ENCODE results near the gene GRPEL1. TPM values are rescaled to one million over a fixed set of nuclear protein-coding genes. Genes with fewer than 3 reads are reported as not detected.

The GRPEL1 gene
- polyA plus RNA-seq, 1 experiment = 39.4 TPM

DNA sequence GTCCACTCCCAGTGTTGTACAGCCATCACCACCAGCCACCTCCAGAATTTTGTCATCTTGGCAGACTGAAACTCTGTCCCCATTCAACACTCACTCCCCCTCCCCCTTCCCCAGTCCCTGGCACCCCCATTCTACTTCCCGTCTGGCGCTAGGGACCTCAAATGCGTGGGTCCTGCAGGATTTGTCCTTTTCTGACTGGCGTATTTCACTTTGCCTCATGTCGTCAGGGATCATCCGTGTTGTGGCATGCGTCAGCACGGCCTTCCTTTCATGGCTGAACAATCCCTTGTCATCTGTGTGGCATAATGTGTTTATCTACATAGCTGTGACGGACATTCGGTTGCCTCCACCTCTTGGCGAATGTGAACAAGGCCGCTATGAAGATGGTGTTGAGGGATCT lies 19.2 kb downstream of the GRPEL1 start:
- Histone ChIP-seq H3K4me3 (ENCODE audit: low read depth, low read length) (no peak overlapping the region), H3K27me3 (ENCODE audit: control insufficient read depth, insufficient read depth, low read length) (no peaks in the 10 kb centered on the region), H3K27ac (ENCODE audit: low read depth, low read length) (no peak overlapping the region), H3K9me3 (ENCODE audit: control insufficient read depth, insufficient read depth, low read length) (peaks cover 5% of the 10 kb centered on the region; the same call in 1 of the 2 replicates)
- POLR2A ChIA-PET = no interaction called here
- TF ChIP-seq, protein P1, sequence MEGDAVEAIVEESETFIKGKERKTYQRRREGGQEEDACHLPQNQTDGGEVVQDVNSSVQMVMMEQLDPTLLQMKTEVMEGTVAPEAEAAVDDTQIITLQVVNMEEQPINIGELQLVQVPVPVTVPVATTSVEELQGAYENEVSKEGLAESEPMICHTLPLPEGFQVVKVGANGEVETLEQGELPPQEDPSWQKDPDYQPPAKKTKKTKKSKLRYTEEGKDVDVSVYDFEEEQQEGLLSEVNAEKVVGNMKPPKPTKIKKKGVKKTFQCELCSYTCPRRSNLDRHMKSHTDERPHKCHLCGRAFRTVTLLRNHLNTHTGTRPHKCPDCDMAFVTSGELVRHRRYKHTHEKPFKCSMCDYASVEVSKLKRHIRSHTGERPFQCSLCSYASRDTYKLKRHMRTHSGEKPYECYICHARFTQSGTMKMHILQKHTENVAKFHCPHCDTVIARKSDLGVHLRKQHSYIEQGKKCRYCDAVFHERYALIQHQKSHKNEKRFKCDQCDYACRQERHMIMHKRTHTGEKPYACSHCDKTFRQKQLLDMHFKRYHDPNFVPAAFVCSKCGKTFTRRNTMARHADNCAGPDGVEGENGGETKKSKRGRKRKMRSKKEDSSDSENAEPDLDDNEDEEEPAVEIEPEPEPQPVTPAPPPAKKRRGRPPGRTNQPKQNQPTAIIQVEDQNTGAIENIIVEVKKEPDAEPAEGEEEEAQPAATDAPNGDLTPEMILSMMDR (IDR thresholded peaks at IDR 0.05; ENCODE audit: low read depth, low read length) = no peak
- DNase-seq (ENCODE audit: low read depth, low spot score) = no peak
- CTCF ChIA-PET = no interaction called here

DNA sequence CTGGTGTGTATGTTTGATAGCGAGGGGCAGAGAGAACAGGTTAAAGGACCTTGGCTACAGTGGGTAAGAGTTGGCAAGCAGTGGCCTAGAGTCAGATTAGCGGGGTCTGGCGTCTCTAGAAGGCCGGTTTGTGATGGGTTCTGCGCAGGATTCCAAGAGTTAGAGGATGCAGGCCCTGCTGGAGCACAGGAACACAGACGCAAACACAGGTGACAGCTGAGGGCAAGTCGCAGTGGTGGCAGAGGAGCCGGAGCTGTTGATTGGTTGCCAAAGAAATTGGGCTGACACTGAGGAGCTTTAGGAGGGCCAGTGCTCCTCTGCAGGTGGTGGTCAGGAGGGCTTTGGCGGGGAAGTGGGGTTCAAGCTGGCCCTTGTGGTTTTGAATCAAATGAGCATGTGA lies 20.9 kb downstream of the GRPEL1 start:
- DNase-seq (ENCODE audit: low read depth, low spot score) = no peak
- H3K27me3 ChIP-seq (ENCODE audit: control insufficient read depth, insufficient read depth, low read length) = no peaks in the 10 kb centered on the region
- POLR2A ChIA-PET = no interaction called here
- TF ChIP-seq, protein P1 (IDR thresholded peaks at IDR 0.05; ENCODE audit: low read depth, low read length) = no peak
- CTCF ChIA-PET = no interaction called here
- no peak overlapping the region for H3K27ac ChIP-seq (ENCODE audit: low read depth, low read length)
- H3K4me3 ChIP-seq (ENCODE audit: low read depth, low read length) = no peak overlapping the region
- peaks cover under 1% of the 10 kb centered on the region; the same call in 1 of the 2 replicates for H3K9me3 ChIP-seq (ENCODE audit: control insufficient read depth, insufficient read depth, low read length)

DNA sequence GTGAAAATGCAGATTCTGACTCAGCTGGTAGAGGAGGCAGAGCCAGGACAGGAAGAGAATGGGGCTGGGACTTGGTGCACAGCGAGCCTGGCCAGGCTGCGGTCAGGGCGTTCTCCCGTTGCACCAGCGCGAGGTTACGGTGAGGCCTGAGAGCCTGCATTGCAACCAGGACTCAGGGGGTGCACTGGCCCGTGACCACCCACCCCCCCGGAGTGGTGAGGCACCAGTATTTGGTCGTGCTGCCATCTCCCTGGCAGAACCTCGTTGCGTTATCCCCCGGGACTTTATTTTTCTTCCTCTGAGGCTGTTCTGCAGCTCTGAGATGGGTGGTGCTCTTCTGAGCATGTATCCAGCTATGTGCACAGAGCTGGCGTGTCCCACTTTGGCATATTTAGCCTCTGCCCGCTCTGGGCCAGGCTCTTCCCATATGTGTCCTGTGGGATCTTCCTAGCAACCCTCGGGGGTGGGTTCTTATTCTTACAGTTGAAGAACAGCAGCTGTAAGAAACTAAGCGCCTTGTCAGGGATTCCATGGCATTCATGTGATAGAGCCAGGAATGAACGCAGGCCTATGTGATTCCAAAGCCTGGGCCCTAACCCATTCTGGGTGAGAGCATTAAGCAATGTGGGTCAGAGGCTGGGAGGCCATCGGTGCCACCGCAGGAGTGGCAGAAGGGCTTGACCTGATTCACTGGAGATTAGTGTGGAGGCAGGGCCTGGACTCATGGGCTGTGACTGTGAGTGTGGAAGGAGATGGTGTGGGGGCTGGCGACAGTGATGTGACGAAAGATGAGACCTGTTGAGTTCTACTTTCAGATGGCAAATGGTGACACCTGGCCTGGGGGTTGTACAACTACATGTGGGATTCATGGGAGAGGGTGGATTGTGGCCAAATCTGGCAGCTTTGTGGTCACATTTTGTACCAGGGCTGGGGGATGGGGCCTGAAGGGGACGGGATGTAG lies 21.6 kb downstream of the GRPEL1 start:
- ChIA-PET POLR2A (no interaction called here), CTCF (interaction anchor here (1.5 kb wide), 1 partner anchor 23 kb away, joined by 6 read pairs; no protein-coding TSS in a partner anchor)
- H3K9me3 ChIP-seq (ENCODE audit: control insufficient read depth, insufficient read depth, low read length) = no peaks in the 10 kb centered on the region; the same call in 1 of the 2 replicates
- H3K4me3 ChIP-seq (ENCODE audit: low read depth, low read length) = no peak overlapping the region
- no peak overlapping the region for H3K27ac ChIP-seq (ENCODE audit: low read depth, low read length)
- TF ChIP-seq, protein P1 (IDR thresholded peaks at IDR 0.05; ENCODE audit: low read depth, low read length) = no peak
- no peaks in the 10 kb centered on the region for H3K27me3 ChIP-seq (ENCODE audit: control insufficient read depth, insufficient read depth, low read length)
- DNase-seq (ENCODE audit: low read depth, low spot score) = no peak

DNA sequence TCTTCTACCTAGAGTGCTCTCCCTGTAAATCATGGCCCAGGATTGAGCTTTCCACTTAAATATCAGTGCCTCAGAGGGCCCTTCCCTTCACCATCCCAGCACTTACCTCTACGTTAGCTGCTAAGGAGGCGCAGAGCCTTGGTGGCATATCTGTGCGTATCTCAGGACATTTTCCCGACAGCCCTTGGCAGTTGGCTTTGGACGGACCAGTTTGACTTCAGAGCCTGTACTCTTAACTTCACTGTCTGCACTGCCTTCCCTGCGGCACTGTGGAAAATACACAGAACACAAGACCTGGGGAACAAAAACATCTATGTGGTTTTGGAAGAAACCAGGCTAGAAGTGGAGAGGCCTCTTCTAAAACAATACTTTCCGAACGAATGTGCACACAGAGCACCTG lies 22.3 kb downstream of the GRPEL1 start:
- CTCF ChIA-PET = interaction anchor here (1.1 to 1.5 kb wide), 2 partner anchors 24 to 128 kb away, joined by 3 to 6 read pairs; no protein-coding TSS in a partner anchor
- no peak overlapping the region for H3K4me3 ChIP-seq (ENCODE audit: low read depth, low read length)
- no peaks in the 10 kb centered on the region for H3K27me3 ChIP-seq (ENCODE audit: control insufficient read depth, insufficient read depth, low read length)
- POLR2A ChIA-PET = interaction anchor here (0.6 to 1.2 kb wide), 3 partner anchors 21 to 29 kb away, joined by 3 to 5 read pairs (median 3); partner anchors contain the start of gene GRPEL1
- H3K27ac ChIP-seq (ENCODE audit: low read depth, low read length) = no peak overlapping the region
- DNase-seq (ENCODE audit: low read depth, low spot score) = no peak
- TF ChIP-seq, protein P1 (IDR thresholded peaks at IDR 0.05; ENCODE audit: low read depth, low read length) = no peak
- H3K9me3 ChIP-seq (ENCODE audit: control insufficient read depth, insufficient read depth, low read length) = no peaks in the 10 kb centered on the region; the same call in 1 of the 2 replicates

Measured in AG04450 (cell line).